OCI-LY3 (cell line): ENCODE measurements around the gene KLRD1.
A peak's percentile ranks its signal among the peaks of the same experiment; 100 is the strongest.

ENCODE experiments used
- H2AFZ ChIP-seq: fragments of 200-600, 300-600 bp; shearing (Covaris generic); 2 replicates; pipeline ENCODE4 v1.6.0; 2014; ENCODE audit warnings: antibody characterized with exemption, low read depth, low read length
- H3K27ac ChIP-seq: fragments of 200-600, 300-600 bp; sonication (generic); 2 replicates; pipeline ENCODE4 v1.5.1; 2014; ENCODE audit warnings: mild to moderate bottlenecking, low read length, moderate library complexity, mixed read lengths
- H3K27me3 ChIP-seq: fragments of 200-600, 300-600 bp; sonication (generic); 2 replicates; pipeline ENCODE4 v1.6.1; 2014; ENCODE audit warnings: low read depth, low read length, mixed read lengths
- H3K36me3 ChIP-seq: fragments of 200-600, 300-600 bp; sonication (generic); replicated peaks from 2 replicates; pipeline ENCODE3; 2014; ENCODE audit warnings: low read depth, low read length, mixed read lengths
- H3K4me1 ChIP-seq: fragments of 300-600, 200-600 bp; sonication (generic); 2 replicates; pipeline ENCODE4 v1.6.1; 2014; ENCODE audit warnings: low read length, mixed read lengths
- H3K4me2 ChIP-seq: fragments of 200-600, 300-600 bp; sonication (generic); 2 replicates; pipeline ENCODE4 v1.6.1; 2014; ENCODE audit warnings: low read length, mixed read lengths
- H3K4me3 ChIP-seq: fragments of 300-600, 200-600 bp; sonication (generic); 2 replicates; pipeline ENCODE4 v1.5.1; 2014; ENCODE audit warnings: antibody characterized with exemption, mild to moderate bottlenecking, low read length, moderate library complexity
- H3K79me2 ChIP-seq: fragments of 300-600, 200-600 bp; shearing (Covaris generic); 2 replicates; pipeline ENCODE4 v1.6.1; 2014; ENCODE audit warnings: mild to moderate bottlenecking, low read length, mixed read lengths
- H3K9ac ChIP-seq: fragments of 300-600, 200-600 bp; shearing (Covaris generic); 2 replicates; pipeline ENCODE4 v1.6.0; 2014; ENCODE audit warnings: mild to moderate bottlenecking, low read length, moderate library complexity
- H3K9me3 ChIP-seq: fragments of 200-600, 300-600 bp; shearing (Covaris generic); 2 replicates; pipeline ENCODE4 v1.6.1; 2014; ENCODE audit warnings: low read length, mixed read lengths; ENCODE audit not compliant: insufficient read depth
- H4K20me1 ChIP-seq: fragments of 200-600, 300-600 bp; sonication (generic); 2 replicates; pipeline ENCODE4 v1.6.1; 2016; ENCODE audit warnings: low read length, mixed read lengths; ENCODE audit not compliant: insufficient read depth
- EZH2phosphoT487 ChIP-seq: fragments of 200-600 bp; shearing (Covaris generic); IDR thresholded peaks from 2 replicates; pipeline ENCODE4 v1.6.1; 2018; ENCODE audit warnings: antibody characterized with exemption, mixed run types, low read depth
- TF ChIP-seq, protein P1 (sequence below): fragments of 200-600, 300-600 bp; sonication (generic); IDR thresholded peaks from 2 replicates; pipeline ENCODE4 v1.5.1; 2014; ENCODE audit warnings: antibody characterized with exemption, low read length, low read depth

KLRD1 gene, protein sequence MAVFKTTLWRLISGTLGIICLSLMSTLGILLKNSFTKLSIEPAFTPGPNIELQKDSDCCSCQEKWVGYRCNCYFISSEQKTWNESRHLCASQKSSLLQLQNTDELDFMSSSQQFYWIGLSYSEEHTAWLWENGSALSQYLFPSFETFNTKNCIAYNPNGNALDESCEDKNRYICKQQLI

GRCh38 chr12:10307630-10308029 is at the start of gene KLRD1:
KLRD1 (plus strand) TSS chr12:10307870; CDS start chr12:10308078, 208 bp downstream.
- H2AFZ ChIP-seq, result no peak within 1 kb of the TSS
- H3K9ac ChIP-seq, result no peak within 1 kb of the TSS
- TF ChIP-seq, protein P1, sequence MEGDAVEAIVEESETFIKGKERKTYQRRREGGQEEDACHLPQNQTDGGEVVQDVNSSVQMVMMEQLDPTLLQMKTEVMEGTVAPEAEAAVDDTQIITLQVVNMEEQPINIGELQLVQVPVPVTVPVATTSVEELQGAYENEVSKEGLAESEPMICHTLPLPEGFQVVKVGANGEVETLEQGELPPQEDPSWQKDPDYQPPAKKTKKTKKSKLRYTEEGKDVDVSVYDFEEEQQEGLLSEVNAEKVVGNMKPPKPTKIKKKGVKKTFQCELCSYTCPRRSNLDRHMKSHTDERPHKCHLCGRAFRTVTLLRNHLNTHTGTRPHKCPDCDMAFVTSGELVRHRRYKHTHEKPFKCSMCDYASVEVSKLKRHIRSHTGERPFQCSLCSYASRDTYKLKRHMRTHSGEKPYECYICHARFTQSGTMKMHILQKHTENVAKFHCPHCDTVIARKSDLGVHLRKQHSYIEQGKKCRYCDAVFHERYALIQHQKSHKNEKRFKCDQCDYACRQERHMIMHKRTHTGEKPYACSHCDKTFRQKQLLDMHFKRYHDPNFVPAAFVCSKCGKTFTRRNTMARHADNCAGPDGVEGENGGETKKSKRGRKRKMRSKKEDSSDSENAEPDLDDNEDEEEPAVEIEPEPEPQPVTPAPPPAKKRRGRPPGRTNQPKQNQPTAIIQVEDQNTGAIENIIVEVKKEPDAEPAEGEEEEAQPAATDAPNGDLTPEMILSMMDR, result no peak
- TF ChIP-seq EZH2phosphoT487, result no peak
- no peaks in the 10 kb centered on the region for H3K27me3 ChIP-seq
- no peaks in the 10 kb centered on the region for H3K36me3 ChIP-seq
- no peak within 1 kb of the TSS for H3K4me2 ChIP-seq
- H3K27ac ChIP-seq, result no peak within 1 kb of the TSS
- 0 out of 2 replicates have a peak, but pooled peaks cover 2% of the 10 kb centered on the region for H3K9me3 ChIP-seq
- H4K20me1 ChIP-seq, result no peaks in the 10 kb centered on the region
- H3K4me1 ChIP-seq, result peaks cover 11% of the 10 kb centered on the region
- H3K4me3 ChIP-seq, result no peak within 1 kb of the TSS
- H3K79me2 ChIP-seq, result no peaks in the 10 kb centered on the region

GRCh38 chr12:10260927-10261326 is 46.7 kb upstream of the KLRD1 start:
- Histone ChIP-seq H3K9me3 (no peaks in the 10 kb centered on the region), H4K20me1 (no peaks in the 10 kb centered on the region), H3K4me1 (no peaks in the 10 kb centered on the region), H3K27ac (no peak overlapping the region), H3K4me2 (no peak overlapping the region), H3K9ac (no peak overlapping the region), H3K36me3 (no peaks in the 10 kb centered on the region), H3K27me3 (0 out of 2 replicates have a peak, but pooled peaks cover 3% of the 10 kb centered on the region), H2AFZ (no peak overlapping the region), H3K4me3 (no peak overlapping the region), H3K79me2 (no peaks in the 10 kb centered on the region)
- TF ChIP-seq, protein P1, result no peak
- no peak for TF ChIP-seq EZH2phosphoT487

DNA sequence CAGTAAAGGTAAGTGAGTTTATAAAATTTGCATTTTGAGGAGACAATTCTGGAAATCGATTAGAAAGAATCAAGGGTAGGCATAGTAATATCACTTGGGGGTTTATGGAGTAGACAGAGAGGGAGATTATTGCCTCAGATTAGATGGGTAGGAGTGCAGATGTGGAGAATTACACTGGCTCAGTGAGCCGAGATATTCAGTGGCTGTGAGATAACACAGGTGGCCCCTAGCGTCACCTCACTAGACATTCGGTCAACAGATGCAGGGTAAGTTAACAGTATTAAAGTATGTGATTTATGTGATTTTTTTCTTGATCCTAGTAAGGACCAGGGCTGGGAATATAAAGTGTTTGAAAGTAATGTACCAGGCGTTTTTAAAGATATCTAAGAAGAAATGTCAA is 39.6 kb upstream of the KLRD1 start:
- Histone ChIP-seq H3K36me3 (no peaks in the 10 kb centered on the region), H3K4me3 (no peak overlapping the region), H4K20me1 (no peaks in the 10 kb centered on the region), H3K27me3 (no peaks in the 10 kb centered on the region), H3K9ac (no peak overlapping the region), H2AFZ (0 out of 2 replicates have a peak overlapping the region, but pooled peaks have one; percentile 11), H3K27ac (no peak overlapping the region), H3K79me2 (no peaks in the 10 kb centered on the region), H3K4me2 (peak overlapping the region; percentile 9; the same call in 1 of the 2 replicates), H3K4me1 (no peaks in the 10 kb centered on the region), H3K9me3 (no peaks in the 10 kb centered on the region)
- TF ChIP-seq EZH2phosphoT487, result no peak
- TF ChIP-seq, protein P1, result no peak

DNA sequence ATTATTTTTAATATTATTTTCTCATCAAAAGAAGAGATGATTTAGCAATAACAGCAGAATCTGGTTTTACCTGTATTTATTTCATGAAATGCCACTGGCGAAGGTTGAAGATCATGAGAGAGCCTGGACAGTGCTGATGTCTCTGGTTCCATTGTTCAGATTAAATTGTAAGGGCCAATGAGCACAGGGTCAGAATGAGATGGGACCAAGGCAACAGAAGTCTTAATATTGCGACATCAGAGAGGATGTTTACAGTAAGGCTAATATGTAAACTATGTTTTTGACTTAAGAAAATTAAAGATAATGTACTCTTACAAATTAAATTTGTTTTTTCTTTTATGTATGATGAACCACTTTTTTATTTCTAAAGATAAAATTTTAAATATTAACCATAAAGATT is 35.2 kb upstream of the KLRD1 start:
- no peak overlapping the region for H2AFZ ChIP-seq
- H3K27ac ChIP-seq, result no peak overlapping the region
- H3K4me1 ChIP-seq, result no peaks in the 10 kb centered on the region
- H3K79me2 ChIP-seq, result no peaks in the 10 kb centered on the region
- no peaks in the 10 kb centered on the region for H3K27me3 ChIP-seq
- no peaks in the 10 kb centered on the region for H3K9me3 ChIP-seq
- TF ChIP-seq, protein P1, result no peak
- no peak for TF ChIP-seq EZH2phosphoT487
- no peak overlapping the region for H3K9ac ChIP-seq
- no peak overlapping the region for H3K4me2 ChIP-seq
- H3K4me3 ChIP-seq, result no peak overlapping the region
- no peaks in the 10 kb centered on the region for H4K20me1 ChIP-seq
- H3K36me3 ChIP-seq, result no peaks in the 10 kb centered on the region
